GM23338 (cell line): Measurements from ENCODE around the gene MRPL2.

Experiments
- CREB1 ChIP-seq: fragments of 250-450 bp; sonication (Bioruptor Pico); IDR thresholded peaks from 2 replicates; pipeline ENCODE4 v1.5.0; 2020; ENCODE audit warnings: low read depth, mild to moderate bottlenecking, moderate library complexity
- EZH2 ChIP-seq: fragments of 200-600 bp; sonication (generic); IDR thresholded peaks from one replicate; pipeline ENCODE4 v1.8.0; 2017; ENCODE audit warnings: antibody characterized with exemption, mild to moderate bottlenecking, low read depth; ENCODE audit not compliant: unreplicated experiment
- EZH2phosphoT487 ChIP-seq: fragments of 200-600 bp; sonication (generic); IDR thresholded peaks from one replicate; pipeline ENCODE4 v1.8.1; 2018; ENCODE audit warnings: antibody characterized with exemption; ENCODE audit not compliant: unreplicated experiment
- POLR2AphosphoS5 ChIP-seq: IDR thresholded peaks from 2 replicates; pipeline ENCODE4 v1.6.1; 2016; ENCODE audit warnings: antibody characterized with exemption, low read depth
- ZNF114 ChIP-seq: fragments of 250-450 bp; sonication (Bioruptor Pico); IDR thresholded peaks from 2 replicates; pipeline ENCODE4 v1.5.0; 2020; ENCODE audit warnings: mild to moderate bottlenecking, moderate library complexity
- TF ChIP-seq, protein P1 (sequence below), 2 experiments: fragments of 200-600 bp in 1 of 2; sonication (generic) in 1 of 2; conservative IDR thresholded peaks; 2 replicates each; pipeline versions ENCODE4 v1.5.1 to v1.6.1; 2016 to 2017; ENCODE audit warnings: antibody characterized with exemption in 2 of 2, low read depth in 2 of 2, mild to moderate bottlenecking in 2 of 2, moderate library complexity in 1 of 2
- TF ChIP-seq, protein P2 (sequence below): fragments of 250-450 bp; sonication (Bioruptor Pico); IDR thresholded peaks from 2 replicates; pipeline ENCODE4 v1.5.0; 2020; ENCODE audit warnings: mild to moderate bottlenecking, moderate library complexity
- TF ChIP-seq, protein P3 (sequence below): IDR thresholded peaks from one replicate; pipeline ENCODE4 v1.6.1; 2018; ENCODE audit warnings: antibody characterized with exemption; ENCODE audit not compliant: unreplicated experiment

DNA sequence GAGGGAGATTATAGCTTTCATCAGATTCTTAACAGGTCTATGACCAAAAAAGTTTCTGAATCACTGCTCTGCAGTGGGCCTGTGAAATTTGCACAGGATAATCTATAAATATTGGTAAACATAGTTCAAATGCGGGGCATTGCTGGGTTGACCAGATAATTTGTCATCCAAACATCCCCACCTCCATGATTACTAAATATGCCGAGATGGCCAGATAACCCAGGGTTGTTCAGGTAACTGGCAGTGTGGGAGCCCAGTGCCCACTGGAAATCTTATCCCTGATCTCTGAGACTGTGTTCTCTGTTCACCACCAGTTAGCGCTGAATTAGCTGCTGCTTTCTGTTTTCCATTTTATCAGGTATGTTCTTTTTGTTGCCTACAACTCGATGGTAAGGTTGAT is 38.3 kb upstream of the MRPL2 start:
- TF ChIP-seq, protein P1, sequence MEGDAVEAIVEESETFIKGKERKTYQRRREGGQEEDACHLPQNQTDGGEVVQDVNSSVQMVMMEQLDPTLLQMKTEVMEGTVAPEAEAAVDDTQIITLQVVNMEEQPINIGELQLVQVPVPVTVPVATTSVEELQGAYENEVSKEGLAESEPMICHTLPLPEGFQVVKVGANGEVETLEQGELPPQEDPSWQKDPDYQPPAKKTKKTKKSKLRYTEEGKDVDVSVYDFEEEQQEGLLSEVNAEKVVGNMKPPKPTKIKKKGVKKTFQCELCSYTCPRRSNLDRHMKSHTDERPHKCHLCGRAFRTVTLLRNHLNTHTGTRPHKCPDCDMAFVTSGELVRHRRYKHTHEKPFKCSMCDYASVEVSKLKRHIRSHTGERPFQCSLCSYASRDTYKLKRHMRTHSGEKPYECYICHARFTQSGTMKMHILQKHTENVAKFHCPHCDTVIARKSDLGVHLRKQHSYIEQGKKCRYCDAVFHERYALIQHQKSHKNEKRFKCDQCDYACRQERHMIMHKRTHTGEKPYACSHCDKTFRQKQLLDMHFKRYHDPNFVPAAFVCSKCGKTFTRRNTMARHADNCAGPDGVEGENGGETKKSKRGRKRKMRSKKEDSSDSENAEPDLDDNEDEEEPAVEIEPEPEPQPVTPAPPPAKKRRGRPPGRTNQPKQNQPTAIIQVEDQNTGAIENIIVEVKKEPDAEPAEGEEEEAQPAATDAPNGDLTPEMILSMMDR (conservative IDR thresholded peaks at IDR 0.05; ENCODE audit: low read depth in 2 of 2): no peak
- TF ChIP-seq EZH2phosphoT487 (no peak), POLR2AphosphoS5 (no peak), CREB1 (CRISPR knock-in tag) (no peak), EZH2 (no peak), ZNF114 (CRISPR knock-in tag) (no peak)
- TF ChIP-seq, protein P2, sequence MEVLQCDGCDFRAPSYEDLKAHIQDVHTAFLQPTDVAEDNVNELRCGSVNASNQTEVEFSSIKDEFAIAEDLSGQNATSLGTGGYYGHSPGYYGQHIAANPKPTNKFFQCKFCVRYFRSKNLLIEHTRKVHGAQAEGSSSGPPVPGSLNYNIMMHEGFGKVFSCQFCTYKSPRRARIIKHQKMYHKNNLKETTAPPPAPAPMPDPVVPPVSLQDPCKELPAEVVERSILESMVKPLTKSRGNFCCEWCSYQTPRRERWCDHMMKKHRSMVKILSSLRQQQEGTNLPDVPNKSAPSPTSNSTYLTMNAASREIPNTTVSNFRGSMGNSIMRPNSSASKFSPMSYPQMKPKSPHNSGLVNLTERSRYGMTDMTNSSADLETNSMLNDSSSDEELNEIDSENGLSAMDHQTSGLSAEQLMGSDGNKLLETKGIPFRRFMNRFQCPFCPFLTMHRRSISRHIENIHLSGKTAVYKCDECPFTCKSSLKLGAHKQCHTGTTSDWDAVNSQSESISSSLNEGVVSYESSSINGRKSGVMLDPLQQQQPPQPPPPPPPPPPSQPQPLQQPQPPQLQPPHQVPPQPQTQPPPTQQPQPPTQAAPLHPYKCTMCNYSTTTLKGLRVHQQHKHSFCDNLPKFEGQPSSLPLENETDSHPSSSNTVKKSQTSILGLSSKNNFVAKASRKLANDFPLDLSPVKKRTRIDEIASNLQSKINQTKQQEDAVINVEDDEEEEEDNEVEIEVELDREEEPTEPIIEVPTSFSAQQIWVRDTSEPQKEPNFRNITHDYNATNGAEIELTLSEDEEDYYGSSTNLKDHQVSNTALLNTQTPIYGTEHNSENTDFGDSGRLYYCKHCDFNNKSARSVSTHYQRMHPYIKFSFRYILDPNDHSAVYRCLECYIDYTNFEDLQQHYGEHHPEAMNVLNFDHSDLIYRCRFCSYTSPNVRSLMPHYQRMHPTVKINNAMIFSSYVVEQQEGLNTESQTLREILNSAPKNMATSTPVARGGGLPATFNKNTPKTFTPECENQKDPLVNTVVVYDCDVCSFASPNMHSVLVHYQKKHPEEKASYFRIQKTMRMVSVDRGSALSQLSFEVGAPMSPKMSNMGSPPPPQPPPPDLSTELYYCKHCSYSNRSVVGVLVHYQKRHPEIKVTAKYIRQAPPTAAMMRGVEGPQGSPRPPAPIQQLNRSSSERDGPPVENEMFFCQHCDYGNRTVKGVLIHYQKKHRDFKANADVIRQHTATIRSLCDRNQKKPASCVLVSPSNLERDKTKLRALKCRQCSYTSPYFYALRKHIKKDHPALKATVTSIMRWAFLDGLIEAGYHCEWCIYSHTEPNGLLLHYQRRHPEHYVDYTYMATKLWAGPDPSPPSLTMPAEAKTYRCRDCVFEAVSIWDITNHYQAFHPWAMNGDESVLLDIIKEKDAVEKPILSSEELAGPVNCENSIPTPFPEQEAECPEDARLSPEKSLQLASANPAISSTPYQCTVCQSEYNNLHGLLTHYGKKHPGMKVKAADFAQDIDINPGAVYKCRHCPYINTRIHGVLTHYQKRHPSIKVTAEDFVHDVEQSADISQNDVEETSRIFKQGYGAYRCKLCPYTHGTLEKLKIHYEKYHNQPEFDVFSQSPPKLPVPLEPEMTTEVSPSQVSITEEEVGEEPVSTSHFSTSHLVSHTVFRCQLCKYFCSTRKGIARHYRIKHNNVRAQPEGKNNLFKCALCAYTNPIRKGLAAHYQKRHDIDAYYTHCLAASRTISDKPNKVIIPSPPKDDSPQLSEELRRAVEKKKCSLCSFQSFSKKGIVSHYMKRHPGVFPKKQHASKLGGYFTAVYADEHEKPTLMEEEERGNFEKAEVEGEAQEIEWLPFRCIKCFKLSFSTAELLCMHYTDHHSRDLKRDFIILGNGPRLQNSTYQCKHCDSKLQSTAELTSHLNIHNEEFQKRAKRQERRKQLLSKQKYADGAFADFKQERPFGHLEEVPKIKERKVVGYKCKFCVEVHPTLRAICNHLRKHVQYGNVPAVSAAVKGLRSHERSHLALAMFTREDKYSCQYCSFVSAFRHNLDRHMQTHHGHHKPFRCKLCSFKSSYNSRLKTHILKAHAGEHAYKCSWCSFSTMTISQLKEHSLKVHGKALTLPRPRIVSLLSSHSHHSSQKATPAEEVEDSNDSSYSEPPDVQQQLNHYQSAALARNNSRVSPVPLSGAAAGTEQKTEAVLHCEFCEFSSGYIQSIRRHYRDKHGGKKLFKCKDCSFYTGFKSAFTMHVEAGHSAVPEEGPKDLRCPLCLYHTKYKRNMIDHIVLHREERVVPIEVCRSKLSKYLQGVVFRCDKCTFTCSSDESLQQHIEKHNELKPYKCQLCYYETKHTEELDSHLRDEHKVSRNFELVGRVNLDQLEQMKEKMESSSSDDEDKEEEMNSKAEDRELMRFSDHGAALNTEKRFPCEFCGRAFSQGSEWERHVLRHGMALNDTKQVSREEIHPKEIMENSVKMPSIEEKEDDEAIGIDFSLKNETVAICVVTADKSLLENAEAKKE (CRISPR knock-in tag): no peak
- TF ChIP-seq, protein P3, sequence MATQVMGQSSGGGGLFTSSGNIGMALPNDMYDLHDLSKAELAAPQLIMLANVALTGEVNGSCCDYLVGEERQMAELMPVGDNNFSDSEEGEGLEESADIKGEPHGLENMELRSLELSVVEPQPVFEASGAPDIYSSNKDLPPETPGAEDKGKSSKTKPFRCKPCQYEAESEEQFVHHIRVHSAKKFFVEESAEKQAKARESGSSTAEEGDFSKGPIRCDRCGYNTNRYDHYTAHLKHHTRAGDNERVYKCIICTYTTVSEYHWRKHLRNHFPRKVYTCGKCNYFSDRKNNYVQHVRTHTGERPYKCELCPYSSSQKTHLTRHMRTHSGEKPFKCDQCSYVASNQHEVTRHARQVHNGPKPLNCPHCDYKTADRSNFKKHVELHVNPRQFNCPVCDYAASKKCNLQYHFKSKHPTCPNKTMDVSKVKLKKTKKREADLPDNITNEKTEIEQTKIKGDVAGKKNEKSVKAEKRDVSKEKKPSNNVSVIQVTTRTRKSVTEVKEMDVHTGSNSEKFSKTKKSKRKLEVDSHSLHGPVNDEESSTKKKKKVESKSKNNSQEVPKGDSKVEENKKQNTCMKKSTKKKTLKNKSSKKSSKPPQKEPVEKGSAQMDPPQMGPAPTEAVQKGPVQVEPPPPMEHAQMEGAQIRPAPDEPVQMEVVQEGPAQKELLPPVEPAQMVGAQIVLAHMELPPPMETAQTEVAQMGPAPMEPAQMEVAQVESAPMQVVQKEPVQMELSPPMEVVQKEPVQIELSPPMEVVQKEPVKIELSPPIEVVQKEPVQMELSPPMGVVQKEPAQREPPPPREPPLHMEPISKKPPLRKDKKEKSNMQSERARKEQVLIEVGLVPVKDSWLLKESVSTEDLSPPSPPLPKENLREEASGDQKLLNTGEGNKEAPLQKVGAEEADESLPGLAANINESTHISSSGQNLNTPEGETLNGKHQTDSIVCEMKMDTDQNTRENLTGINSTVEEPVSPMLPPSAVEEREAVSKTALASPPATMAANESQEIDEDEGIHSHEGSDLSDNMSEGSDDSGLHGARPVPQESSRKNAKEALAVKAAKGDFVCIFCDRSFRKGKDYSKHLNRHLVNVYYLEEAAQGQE: no peak
